Activated naive CD8-positive, alpha-beta T cell treated with anti-CD3 and anti-CD28 coated beads for 36 hours (primary cell): Measurements from ENCODE around the gene ZSCAN23. TPM values are rescaled to one million over a fixed set of nuclear protein-coding genes. Genes with fewer than 3 reads are reported as not detected.

Experiments
- total RNA-seq, 2 experiments: library from RNA; stranded (reverse); gene quantifications; one replicate each; pipeline ENCODE4 v1.2.3, GENCODE V29; 2021

Gene ZSCAN23
- total RNA-seq, 2 experiments from 2014 or later = 1.3 to 1.6 TPM

Other genes starting within 250 kb of the ZSCAN23 start
- gene ZSCAN9, start 218.2 kb downstream of the ZSCAN23 start, total RNA-seq = 1 to 10 TPM; 4.3 to 5.2 TPM
- 1 to 10 TPM; 4.5 to 5.0 TPM for gene ZKSCAN4, start 191.2 kb downstream of the ZSCAN23 start, total RNA-seq
- gene NKAPL, start 184.2 kb downstream of the ZSCAN23 start, total RNA-seq = under 1 TPM; 0.46 to 0.64 TPM
- gene ZSCAN26, start 176.3 kb downstream of the ZSCAN23 start, total RNA-seq = 1 to 10 TPM; 5.2 to 5.8 TPM
- gene PGBD1, start 161.9 kb downstream of the ZSCAN23 start, total RNA-seq = 1 to 10 TPM; 3.4 to 3.8 TPM
- gene ZSCAN31, start 107.3 kb downstream of the ZSCAN23 start, total RNA-seq = 1 to 10 TPM; 2.5 to 3.0 TPM
- gene ZKSCAN3, start 93.5 kb downstream of the ZSCAN23 start, total RNA-seq = 1 to 10 TPM; 1.8 TPM
- 1 to 10 TPM; 6.8 to 7.2 TPM for gene ZSCAN12, start 43.7 kb downstream of the ZSCAN23 start, total RNA-seq
- gene GPX6, start 72.3 kb upstream of the ZSCAN23 start, total RNA-seq = not detected
- not detected for gene GPX5, start 82.4 kb upstream of the ZSCAN23 start, total RNA-seq